Left ventricle myocardium inferior (tissue), 1 donor: Measurements from ENCODE around the gene STK11. TPM values are rescaled to one million over a fixed set of nuclear protein-coding genes. Genes with fewer than 3 reads are reported as not detected.

Source experiments
- DNase-seq: peaks from one replicate; pipeline ENCODE4 v3.0.0-alpha.2; 2020
- H3K27ac ChIP-seq: fragments of 200-600 bp; replicated peaks from 2 replicates; pipeline ENCODE4 v1.8.0; 2021
- H3K27me3 ChIP-seq: fragments of 200-600 bp; 2 replicates; pipeline ENCODE4 v1.8.0; 2021; ENCODE audit warnings: low read depth
- H3K36me3 ChIP-seq: fragments of 200-600 bp; 2 replicates; pipeline ENCODE4 v1.8.0; 2021
- H3K4me1 ChIP-seq: fragments of 200-600 bp; 2 replicates; pipeline ENCODE4 v1.8.0; 2021
- H3K4me3 ChIP-seq: fragments of 200-600 bp; 2 replicates; pipeline ENCODE4 v1.8.0; 2021; ENCODE audit warnings: mild to moderate bottlenecking, moderate library complexity
- H3K9me3 ChIP-seq: fragments of 200-600 bp; replicated peaks from 2 replicates; pipeline ENCODE4 v1.8.0; 2021
- CTCF ChIP-seq: fragments of 200-600 bp; IDR thresholded peaks from 2 replicates; pipeline ENCODE4 v1.8.0; 2021; ENCODE audit warnings: antibody characterized with exemption, mild to moderate bottlenecking, borderline replicate concordance
- intact Hi-C: fragments of 100-400 bp; cut with micrococcal nuclease; formaldehyde crosslinking; loops from one replicate; pipeline ENCODE4 v1.11.0; 2022
- total RNA-seq: library from RNA; stranded (reverse); fragmentation: NEBNext Ultra II Directional; extraction: Animal tissue kit (Norgen Biotek cat#: 25700); gene quantifications from one replicate; pipeline ENCODE4 v1.2.1, GENCODE V29; 2021
- donor health status: DM: no; HTN: yes; CAD: no; lungs with severe emphysema.

The STK11 gene
- total RNA-seq, 1 donor from 2014 or later = 50.1 TPM

GRCh38 chr19:1270213-1270853, 64.8 kb downstream of the STK11 start:
- TF ChIP-seq CTCF = no peak
- Histone ChIP-seq H3K4me1 (peaks cover 94% of the 10 kb centered on the region), H3K9me3 (no peaks in the 10 kb centered on the region), H3K4me3 (peak overlapping the region; percentile 86), H3K36me3 (peaks cover 50% of the 10 kb centered on the region), H3K27ac (peak overlapping the region; percentile 100), H3K27me3 (no peaks in the 10 kb centered on the region)
- DNase-seq = no peak
- intact Hi-C loops = no loop called here

GRCh38 chr19:1270854-1271527, 65.4 kb downstream of the STK11 start:
- Histone ChIP-seq H3K4me1 (peaks cover 90% of the 10 kb centered on the region), H3K36me3 (peaks cover 50% of the 10 kb centered on the region), H3K4me3 (peak overlapping the region; percentile 86), H3K27ac (peak overlapping the region; percentile 100), H3K9me3 (no peaks in the 10 kb centered on the region), H3K27me3 (no peaks in the 10 kb centered on the region)
- no peak for DNase-seq
- intact Hi-C loops = no loop called here
- no peak for TF ChIP-seq CTCF

DNA sequence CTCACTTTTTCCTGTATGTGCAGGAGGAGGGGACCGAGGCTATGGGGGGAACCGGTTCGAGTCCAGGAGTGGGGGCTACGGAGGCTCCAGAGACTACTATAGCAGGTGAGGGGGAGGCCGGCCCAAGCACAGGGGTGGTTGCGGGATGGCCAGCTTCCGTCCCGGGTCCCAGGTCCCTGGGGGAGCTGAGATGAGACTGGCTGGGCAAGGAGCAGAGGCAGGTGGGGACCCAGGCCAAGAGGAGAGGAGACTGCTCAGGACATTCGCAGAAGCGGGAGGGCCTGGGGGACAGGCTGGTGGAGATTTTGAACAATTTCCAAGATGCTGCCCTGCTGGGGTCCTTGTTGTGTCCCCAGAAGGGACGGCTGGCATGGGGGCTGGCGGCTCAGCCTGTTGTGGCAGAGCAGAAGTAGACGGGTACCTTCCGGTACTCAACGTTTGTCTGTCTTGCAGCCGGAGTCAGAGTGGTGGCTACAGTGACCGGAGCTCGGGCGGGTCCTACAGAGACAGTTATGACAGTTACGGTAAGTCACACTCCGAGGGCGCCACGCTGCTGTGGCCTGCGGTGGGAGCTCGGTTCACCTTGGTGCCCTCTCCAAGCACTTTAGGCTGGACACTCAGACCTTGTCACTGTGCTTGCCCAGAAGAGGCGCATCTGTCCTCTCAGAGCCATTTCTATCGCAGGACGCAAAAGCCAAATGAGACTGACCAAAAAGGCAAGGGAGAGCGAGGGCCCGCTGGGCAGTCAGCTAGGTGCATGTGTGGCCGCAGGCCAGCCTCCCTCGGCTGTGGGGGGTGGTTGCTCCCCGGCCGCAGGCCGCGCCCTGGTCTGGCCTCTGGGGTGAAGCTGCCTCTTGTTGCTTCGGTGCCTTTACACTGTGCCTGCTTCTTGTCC, 66.2 kb downstream of the STK11 start:
- DNase-seq = no peak
- Histone ChIP-seq H3K36me3 (peaks cover 50% of the 10 kb centered on the region), H3K4me3 (peak overlapping the region; percentile 86), H3K27me3 (no peaks in the 10 kb centered on the region), H3K27ac (peak overlapping the region; percentile 100), H3K4me1 (peaks cover 90% of the 10 kb centered on the region), H3K9me3 (no peaks in the 10 kb centered on the region)
- no peak for TF ChIP-seq CTCF
- intact Hi-C loops = no loop called here

- Histone ChIP-seq H3K9me3 (no peaks in the 10 kb centered on the region), H3K36me3 (peaks cover 50% of the 10 kb centered on the region), H3K27me3 (no peaks in the 10 kb centered on the region), H3K4me1 (peaks cover 86% of the 10 kb centered on the region), H3K4me3 (peak overlapping the region; percentile 86), H3K27ac (peak overlapping the region; percentile 100)
- intact Hi-C loops = no loop called here
- TF ChIP-seq CTCF = no peak
- no peak for DNase-seq
Measured at GRCh38 chr19:1272423-1273262, 67.1 kb downstream of the STK11 start.
